Panc1 (cell line): ENCODE measurements around the gene DAPK1.

Experiments
- POLR2AphosphoS5 ChIP-seq: IDR thresholded peaks from 2 replicates; pipeline ENCODE4 v1.6.1; 2012; ENCODE audit warnings: mild to moderate bottlenecking, low read depth, low read length, moderate library complexity
- SIN3A ChIP-seq: IDR thresholded peaks from 2 replicates; pipeline ENCODE4 v1.6.1; 2012; ENCODE audit warnings: low read depth, mild to moderate bottlenecking, low read length, moderate library complexity, borderline replicate concordance; ENCODE audit not compliant: insufficient read depth
- TCF7L2 ChIP-seq: IDR thresholded peaks from 2 replicates; pipeline ENCODE4 v1.6.1; 2011; ENCODE audit warnings: mild to moderate bottlenecking, low read depth, low read length, inconsistent platforms
- TF ChIP-seq, protein P1 (sequence below), 2 experiments: IDR thresholded peaks; 2 replicates each; pipeline ENCODE4 v1.6.1; 2011 to 2012; ENCODE audit warnings: low read depth in 2 of 2, control low read depth in 1 of 2, low read length in 1 of 2, mild to moderate bottlenecking in 1 of 2, moderate library complexity in 1 of 2; ENCODE audit not compliant: insufficient read depth in 1 of 2
- TF ChIP-seq, protein P2 (sequence below): fragments of 450-650 bp; IDR thresholded peaks from 2 replicates; pipeline ENCODE4 v1.5.1; 2017; ENCODE audit warnings: mild to moderate bottlenecking

DNA sequence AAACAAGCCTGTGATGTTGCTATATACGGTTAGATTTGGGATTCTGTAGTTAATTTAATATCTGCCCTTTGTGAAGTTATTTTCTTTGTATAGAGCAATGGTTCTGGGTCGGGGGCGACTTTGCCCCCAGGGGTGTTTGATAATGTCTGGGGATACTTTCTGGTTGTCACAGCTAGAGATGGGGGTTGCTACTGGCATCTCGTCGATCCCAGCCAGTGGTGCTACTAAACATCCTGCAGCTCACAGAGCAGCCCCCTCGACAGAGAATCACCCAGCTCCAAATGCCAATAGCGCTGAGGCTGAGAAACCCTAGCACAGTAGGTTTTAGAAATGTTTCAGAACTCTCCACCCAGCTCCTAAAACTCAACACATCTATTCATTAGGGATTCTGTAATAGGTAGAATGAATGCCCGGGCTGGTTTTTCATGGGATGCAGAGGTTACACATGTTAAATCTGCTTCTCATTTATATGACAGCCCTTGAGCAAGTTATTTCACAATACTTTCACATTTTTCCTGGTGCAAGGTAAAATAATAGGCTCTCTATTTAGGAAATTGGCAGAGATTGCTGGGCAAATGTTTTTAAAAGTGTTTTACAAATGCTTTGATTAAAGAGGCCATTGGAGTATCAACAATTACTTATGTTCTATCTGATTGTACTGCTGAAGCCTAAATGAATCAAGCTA is 153.1 kb downstream of the DAPK1 start:
- TF ChIP-seq, protein P1, sequence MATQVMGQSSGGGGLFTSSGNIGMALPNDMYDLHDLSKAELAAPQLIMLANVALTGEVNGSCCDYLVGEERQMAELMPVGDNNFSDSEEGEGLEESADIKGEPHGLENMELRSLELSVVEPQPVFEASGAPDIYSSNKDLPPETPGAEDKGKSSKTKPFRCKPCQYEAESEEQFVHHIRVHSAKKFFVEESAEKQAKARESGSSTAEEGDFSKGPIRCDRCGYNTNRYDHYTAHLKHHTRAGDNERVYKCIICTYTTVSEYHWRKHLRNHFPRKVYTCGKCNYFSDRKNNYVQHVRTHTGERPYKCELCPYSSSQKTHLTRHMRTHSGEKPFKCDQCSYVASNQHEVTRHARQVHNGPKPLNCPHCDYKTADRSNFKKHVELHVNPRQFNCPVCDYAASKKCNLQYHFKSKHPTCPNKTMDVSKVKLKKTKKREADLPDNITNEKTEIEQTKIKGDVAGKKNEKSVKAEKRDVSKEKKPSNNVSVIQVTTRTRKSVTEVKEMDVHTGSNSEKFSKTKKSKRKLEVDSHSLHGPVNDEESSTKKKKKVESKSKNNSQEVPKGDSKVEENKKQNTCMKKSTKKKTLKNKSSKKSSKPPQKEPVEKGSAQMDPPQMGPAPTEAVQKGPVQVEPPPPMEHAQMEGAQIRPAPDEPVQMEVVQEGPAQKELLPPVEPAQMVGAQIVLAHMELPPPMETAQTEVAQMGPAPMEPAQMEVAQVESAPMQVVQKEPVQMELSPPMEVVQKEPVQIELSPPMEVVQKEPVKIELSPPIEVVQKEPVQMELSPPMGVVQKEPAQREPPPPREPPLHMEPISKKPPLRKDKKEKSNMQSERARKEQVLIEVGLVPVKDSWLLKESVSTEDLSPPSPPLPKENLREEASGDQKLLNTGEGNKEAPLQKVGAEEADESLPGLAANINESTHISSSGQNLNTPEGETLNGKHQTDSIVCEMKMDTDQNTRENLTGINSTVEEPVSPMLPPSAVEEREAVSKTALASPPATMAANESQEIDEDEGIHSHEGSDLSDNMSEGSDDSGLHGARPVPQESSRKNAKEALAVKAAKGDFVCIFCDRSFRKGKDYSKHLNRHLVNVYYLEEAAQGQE (IDR thresholded peaks at IDR 0.05; ENCODE audit: insufficient read depth in 1 of 2, low read depth in 2 of 2, low read length in 1 of 2) = no peak
- TF ChIP-seq, protein P2, sequence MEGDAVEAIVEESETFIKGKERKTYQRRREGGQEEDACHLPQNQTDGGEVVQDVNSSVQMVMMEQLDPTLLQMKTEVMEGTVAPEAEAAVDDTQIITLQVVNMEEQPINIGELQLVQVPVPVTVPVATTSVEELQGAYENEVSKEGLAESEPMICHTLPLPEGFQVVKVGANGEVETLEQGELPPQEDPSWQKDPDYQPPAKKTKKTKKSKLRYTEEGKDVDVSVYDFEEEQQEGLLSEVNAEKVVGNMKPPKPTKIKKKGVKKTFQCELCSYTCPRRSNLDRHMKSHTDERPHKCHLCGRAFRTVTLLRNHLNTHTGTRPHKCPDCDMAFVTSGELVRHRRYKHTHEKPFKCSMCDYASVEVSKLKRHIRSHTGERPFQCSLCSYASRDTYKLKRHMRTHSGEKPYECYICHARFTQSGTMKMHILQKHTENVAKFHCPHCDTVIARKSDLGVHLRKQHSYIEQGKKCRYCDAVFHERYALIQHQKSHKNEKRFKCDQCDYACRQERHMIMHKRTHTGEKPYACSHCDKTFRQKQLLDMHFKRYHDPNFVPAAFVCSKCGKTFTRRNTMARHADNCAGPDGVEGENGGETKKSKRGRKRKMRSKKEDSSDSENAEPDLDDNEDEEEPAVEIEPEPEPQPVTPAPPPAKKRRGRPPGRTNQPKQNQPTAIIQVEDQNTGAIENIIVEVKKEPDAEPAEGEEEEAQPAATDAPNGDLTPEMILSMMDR = no peak
- TF ChIP-seq POLR2AphosphoS5 (no peak), TCF7L2 (no peak), SIN3A (no peak)
